H7 (cell line): ENCODE measurements around the gene C1orf167. TPM values are rescaled to one million over a fixed set of nuclear protein-coding genes. Genes with fewer than 3 reads are reported as not detected.
A peak's percentile ranks its signal among the peaks of the same experiment; 100 is the strongest.

ENCODE experiments used
- DNase-seq: peaks from one replicate; pipeline ENCODE4 v3.0.0; 2012
- H3K27me3 ChIP-seq: 2 replicates; pipeline ENCODE4 v1.6.0; 2011; ENCODE audit warnings: mild to moderate bottlenecking, low read length; ENCODE audit not compliant: control insufficient read depth, insufficient read depth
- H3K36me3 ChIP-seq: replicated peaks from 2 replicates; pipeline ENCODE4 v1.5.1; 2011; ENCODE audit warnings: low read length; ENCODE audit not compliant: control insufficient read depth, insufficient read depth
- H3K4me3 ChIP-seq: 2 replicates; pipeline ENCODE4 v1.5.1; 2011; ENCODE audit warnings: low read depth, mild to moderate bottlenecking, control low read depth, low read length, moderate library complexity; ENCODE audit not compliant: insufficient read depth
- total RNA-seq: library from RNA; depleted of rRNA; stranded (reverse); fragments of >200 nt; shearing (Covaris generic); gene quantifications from 2 replicates; pipeline ENCODE4 v1.2.3, GENCODE V29; 2014; rRNA removed

Gene C1orf167
- total RNA-seq, 1 experiment from 2014 or later, result 0.28 TPM

GRCh38 chr1:11833900-11834299 lies 71.9 kb downstream of the C1orf167 start:
- H3K36me3 ChIP-seq, result peaks cover 49% of the 10 kb centered on the region
- no peaks in the 10 kb centered on the region for H3K27me3 ChIP-seq
- no peak overlapping the region for H3K4me3 ChIP-seq
- no peak for DNase-seq

- H3K36me3 ChIP-seq, result peaks cover 51% of the 10 kb centered on the region
- peak; percentile 37 for DNase-seq
- H3K27me3 ChIP-seq, result no peaks in the 10 kb centered on the region
- no peak overlapping the region for H3K4me3 ChIP-seq
Observed at GRCh38 chr1:11835441-11836225, 73.6 kb downstream of the C1orf167 start.

- peak; percentile 38 for DNase-seq
- Histone ChIP-seq H3K36me3 (peaks cover 62% of the 10 kb centered on the region), H3K4me3 (no peak overlapping the region), H3K27me3 (no peaks in the 10 kb centered on the region)
Observed at GRCh38 chr1:11836955-11837766, 75.2 kb downstream of the C1orf167 start.

- Histone ChIP-seq H3K4me3 (no peak overlapping the region), H3K36me3 (peaks cover 67% of the 10 kb centered on the region), H3K27me3 (no peaks in the 10 kb centered on the region)
- no peak for DNase-seq
Observed at GRCh38 chr1:11837767-11838348, 75.9 kb downstream of the C1orf167 start.

- no peak overlapping the region for H3K4me3 ChIP-seq
- H3K27me3 ChIP-seq, result no peaks in the 10 kb centered on the region
- DNase-seq, result peak; percentile 97
- H3K36me3 ChIP-seq, result peaks cover 60% of the 10 kb centered on the region
Observed at GRCh38 chr1:11838349-11839272, 76.6 kb downstream of the C1orf167 start.

Other genes with a start within 250 kb of the C1orf167 start
- gene FBXO2, start 107.8 kb upstream of the C1orf167 start, total RNA-seq, result 46.0 and 46.7 TPM in 2 replicates
- 24.5 and 32.4 TPM in 2 replicates for gene FBXO44, start 107.3 kb upstream of the C1orf167 start, total RNA-seq
- gene FBXO6, start 98.0 kb upstream of the C1orf167 start, total RNA-seq, result 1.7 and 3.4 TPM in 2 replicates
- gene MAD2L2, start 81.0 kb upstream of the C1orf167 start, total RNA-seq, result 786 and 983 TPM in 2 replicates
- gene DRAXIN, start 70.5 kb upstream of the C1orf167 start, total RNA-seq, result 52.4 and 60.1 TPM in 2 replicates
- gene AGTRAP, start 26.1 kb upstream of the C1orf167 start, total RNA-seq, result 162 and 166 TPM in 2 replicates
- gene MTHFR, start 43.8 kb downstream of the C1orf167 start, total RNA-seq, result 18.9 and 19.5 TPM in 2 replicates
- 14.0 and 22.9 TPM in 2 replicates for gene CLCN6, start 44.0 kb downstream of the C1orf167 start, total RNA-seq
- 0.85 TPM in 1 of 2 replicates, not detected in the other for gene NPPA, start 85.6 kb downstream of the C1orf167 start, total RNA-seq
- 1.5 and 20.3 TPM in 2 replicates for gene NPPB, start 96.8 kb downstream of the C1orf167 start, total RNA-seq
- 105 and 113 TPM in 2 replicates for gene KIAA2013, start 164.2 kb downstream of the C1orf167 start, total RNA-seq
- gene PLOD1, start 172.5 kb downstream of the C1orf167 start, total RNA-seq, result 90.7 and 103 TPM in 2 replicates
- 84.1 and 85.8 TPM in 2 replicates for gene MFN2, start 218.3 kb downstream of the C1orf167 start, total RNA-seq